Fibroblast of lung (primary cell): ENCODE results near the gene SERPINA10. TPM values are rescaled to one million over a fixed set of nuclear protein-coding genes. Genes with fewer than 3 reads are reported as not detected.

Experiments
- DNase-seq, 2 donors: peaks; one replicate each; pipeline versions ENCODE4 v3.0.0 to v3.0.0-alpha.2; 2010; ENCODE audit warnings: low read depth in 2 of 2
- H2AFZ ChIP-seq: 2 replicates; pipeline ENCODE4 v1.5.1; 2012; ENCODE audit warnings: low read length, control low read depth, inconsistent platforms
- H3K27ac ChIP-seq: 2 replicates; pipeline ENCODE4 v1.5.1; 2011; ENCODE audit warnings: low read length, control low read depth; ENCODE audit not compliant: insufficient read depth
- H3K27me3 ChIP-seq: 2 replicates; pipeline ENCODE4 v1.5.1; 2011; ENCODE audit warnings: mild to moderate bottlenecking, low read length; ENCODE audit not compliant: control insufficient read depth, insufficient read depth
- H3K36me3 ChIP-seq: 2 replicates; pipeline ENCODE4 v1.5.1; 2011; ENCODE audit warnings: low read length; ENCODE audit not compliant: control insufficient read depth, insufficient read depth
- H3K4me1 ChIP-seq: 2 replicates; pipeline ENCODE4 v1.5.1; 2011; ENCODE audit warnings: low read length; ENCODE audit not compliant: control insufficient read depth, insufficient read depth; ENCODE audit errors: extremely low read depth
- H3K4me2 ChIP-seq: 2 replicates; pipeline ENCODE4 v1.5.1; 2011; ENCODE audit warnings: low read length, control low read depth; ENCODE audit not compliant: insufficient read depth; ENCODE audit errors: extremely low read depth
- H3K4me3 ChIP-seq, 4 experiments: fragments of 200-600 bp in 1 of 4; sonication (generic) in 1 of 4; replicated peaks in 1 of 4; 2 replicates each; pipeline ENCODE4 v1.5.1; 2011 to 2016; ENCODE audit warnings: low read length in 4 of 4, low read depth in 3 of 4, mild to moderate bottlenecking in 3 of 4, control low read depth in 2 of 4, inconsistent platforms in 1 of 4, mixed read lengths in 1 of 4; ENCODE audit not compliant: insufficient read depth in 1 of 4; ENCODE audit errors: control extremely low read depth in 1 of 4
- H3K79me2 ChIP-seq: 2 replicates; pipeline ENCODE4 v1.5.1; 2012; ENCODE audit warnings: mild to moderate bottlenecking, low read length, inconsistent platforms; ENCODE audit not compliant: control insufficient read depth, insufficient read depth
- H3K9ac ChIP-seq: 2 replicates; pipeline ENCODE4 v1.5.1; 2011; ENCODE audit warnings: mild to moderate bottlenecking, low read length, control low read depth; ENCODE audit not compliant: insufficient read depth
- H3K9me3 ChIP-seq: 2 replicates; pipeline ENCODE4 v1.5.1; 2012; ENCODE audit warnings: low read depth, low read length; ENCODE audit not compliant: control insufficient read depth, insufficient read depth
- H4K20me1 ChIP-seq: 2 replicates; pipeline ENCODE4 v1.5.1; 2011; ENCODE audit warnings: low read length; ENCODE audit not compliant: control insufficient read depth, insufficient read depth; ENCODE audit errors: extremely low read depth
- EZH2 ChIP-seq: IDR thresholded peaks from 2 replicates; pipeline ENCODE4 v1.5.1; 2012; ENCODE audit warnings: low read length, control low read depth, mild to moderate bottlenecking; ENCODE audit errors: missing control alignments
- polyA plus RNA-seq, 2 donors: library from polyadenylated mRNA; depleted of rRNA in 1 of 2; stranded (reverse) in 1 of 2; unstranded in 1 of 2; fragments of >200 nt; gene quantifications; 2 replicates each; pipeline ENCODE4 v1.2.1, GENCODE V29; 2011 to 2012; ENCODE audit warnings: missing spikeins in 1 of 2
- total RNA-seq: library from RNA; depleted of rRNA; stranded (reverse); fragments of >200 nt; gene quantifications from 2 replicates; pipeline ENCODE4 v1.2.1, GENCODE V29; 2014
- TF ChIP-seq, protein P1 (sequence below), 2 donors: IDR thresholded peaks in 1 of 2; conservative IDR thresholded peaks in 1 of 2; 1 replicate in 1 of 2; 2 replicates in 1 of 2; pipeline ENCODE4 v1.5.1; 2011 to 2012; ENCODE audit warnings: low read length in 2 of 2, control low read depth in 1 of 2, inconsistent platforms in 1 of 2, low read depth in 1 of 2, mild to moderate bottlenecking in 1 of 2

The SERPINA10 gene
- total and polyA plus RNA-seq, 2 donors (not counting 1 experiment from before 2014, with no cell fraction given) = not detected

DNA sequence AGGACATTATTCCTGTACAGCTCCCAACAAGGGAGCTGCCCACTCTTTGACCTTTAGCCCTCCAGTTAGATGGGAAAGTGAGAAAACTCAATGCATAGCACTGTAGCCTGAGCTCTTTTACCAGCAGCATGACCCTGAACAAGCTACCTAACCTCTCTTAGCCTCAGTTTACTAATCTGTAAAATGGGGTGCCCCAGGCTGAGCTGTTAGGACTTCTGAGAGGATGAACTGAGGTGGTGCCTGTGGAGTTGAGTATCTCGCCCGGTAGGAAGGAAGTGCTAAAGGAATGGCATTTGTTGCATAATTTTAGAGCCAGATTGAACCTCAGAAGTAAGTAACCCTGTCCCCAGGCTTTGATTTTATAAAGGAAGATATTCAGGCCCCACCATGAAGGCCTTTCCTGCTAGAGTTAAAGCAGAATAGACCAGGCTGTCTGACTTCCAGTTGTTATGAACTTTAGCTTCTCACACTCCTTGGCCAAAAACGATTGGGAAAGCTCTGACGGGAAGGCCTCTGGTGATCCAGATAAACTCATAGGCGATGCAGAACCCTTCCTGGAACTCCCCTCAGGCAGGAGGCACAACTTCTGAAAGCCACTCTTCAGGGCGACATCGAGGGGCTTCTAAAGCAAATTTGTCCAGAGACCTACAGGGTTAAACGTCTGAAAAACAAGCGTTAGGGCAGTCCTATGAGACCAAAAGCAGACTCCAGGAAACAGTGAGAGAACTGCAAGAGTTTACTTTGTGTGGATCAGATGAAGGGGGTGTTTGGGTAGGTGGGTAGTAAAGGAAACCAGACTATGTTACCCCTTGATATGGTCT lies 2.5 kb upstream of the SERPINA10 start:
- H3K4me2 ChIP-seq = no peak overlapping the region
- H3K27me3 ChIP-seq = no peaks in the 10 kb centered on the region
- H3K9me3 ChIP-seq = no peaks in the 10 kb centered on the region
- TF ChIP-seq, protein P1, sequence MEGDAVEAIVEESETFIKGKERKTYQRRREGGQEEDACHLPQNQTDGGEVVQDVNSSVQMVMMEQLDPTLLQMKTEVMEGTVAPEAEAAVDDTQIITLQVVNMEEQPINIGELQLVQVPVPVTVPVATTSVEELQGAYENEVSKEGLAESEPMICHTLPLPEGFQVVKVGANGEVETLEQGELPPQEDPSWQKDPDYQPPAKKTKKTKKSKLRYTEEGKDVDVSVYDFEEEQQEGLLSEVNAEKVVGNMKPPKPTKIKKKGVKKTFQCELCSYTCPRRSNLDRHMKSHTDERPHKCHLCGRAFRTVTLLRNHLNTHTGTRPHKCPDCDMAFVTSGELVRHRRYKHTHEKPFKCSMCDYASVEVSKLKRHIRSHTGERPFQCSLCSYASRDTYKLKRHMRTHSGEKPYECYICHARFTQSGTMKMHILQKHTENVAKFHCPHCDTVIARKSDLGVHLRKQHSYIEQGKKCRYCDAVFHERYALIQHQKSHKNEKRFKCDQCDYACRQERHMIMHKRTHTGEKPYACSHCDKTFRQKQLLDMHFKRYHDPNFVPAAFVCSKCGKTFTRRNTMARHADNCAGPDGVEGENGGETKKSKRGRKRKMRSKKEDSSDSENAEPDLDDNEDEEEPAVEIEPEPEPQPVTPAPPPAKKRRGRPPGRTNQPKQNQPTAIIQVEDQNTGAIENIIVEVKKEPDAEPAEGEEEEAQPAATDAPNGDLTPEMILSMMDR (conservative IDR thresholded peaks at IDR 0.05 in 1 of 2, IDR thresholded peaks at IDR 0.05 in 1 of 2; ENCODE audit: low read depth in 1 of 2, low read length in 2 of 2) = no peak
- no peak for TF ChIP-seq EZH2
- H3K4me1 ChIP-seq = no peaks in the 10 kb centered on the region
- H3K36me3 ChIP-seq = no peaks in the 10 kb centered on the region
- no peak for DNase-seq
- H3K4me3 ChIP-seq = no peak overlapping the region
- H3K79me2 ChIP-seq = no peaks in the 10 kb centered on the region
- no peak overlapping the region for H3K27ac ChIP-seq
- no peaks in the 10 kb centered on the region for H4K20me1 ChIP-seq
- H3K9ac ChIP-seq = no peak overlapping the region
- H2AFZ ChIP-seq = no peak overlapping the region

DNA sequence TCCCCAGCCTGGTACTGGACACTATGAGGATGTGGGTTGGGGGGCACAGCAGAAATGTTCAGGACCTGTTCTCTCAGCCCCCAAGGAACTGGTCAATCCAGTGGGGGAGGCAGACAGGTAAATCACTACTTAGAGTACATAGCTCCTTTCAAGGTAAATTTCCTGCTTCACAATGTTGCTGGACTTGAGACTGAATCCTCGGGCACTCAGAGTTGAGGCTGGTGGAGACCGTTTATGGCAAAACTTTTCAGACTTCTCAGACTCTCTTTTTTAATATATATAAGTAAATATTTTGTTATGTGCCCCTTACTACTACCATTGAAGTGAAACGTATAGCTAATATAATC lies 483 bp upstream of the SERPINA10 start:
- no peaks in the 10 kb centered on the region for H3K79me2 ChIP-seq
- H2AFZ ChIP-seq = no peak overlapping the region
- H3K9me3 ChIP-seq = no peaks in the 10 kb centered on the region
- no peak for TF ChIP-seq EZH2
- TF ChIP-seq, protein P1 (conservative IDR thresholded peaks at IDR 0.05 in 1 of 2, IDR thresholded peaks at IDR 0.05 in 1 of 2; ENCODE audit: low read depth in 1 of 2, low read length in 2 of 2) = no peak
- H3K9ac ChIP-seq = no peak overlapping the region
- H3K4me3 ChIP-seq = no peak overlapping the region
- H3K36me3 ChIP-seq = no peaks in the 10 kb centered on the region
- DNase-seq = no peak
- no peaks in the 10 kb centered on the region for H3K4me1 ChIP-seq
- no peaks in the 10 kb centered on the region for H3K27me3 ChIP-seq
- no peak overlapping the region for H3K27ac ChIP-seq
- no peaks in the 10 kb centered on the region for H4K20me1 ChIP-seq
- no peak overlapping the region for H3K4me2 ChIP-seq

DNA sequence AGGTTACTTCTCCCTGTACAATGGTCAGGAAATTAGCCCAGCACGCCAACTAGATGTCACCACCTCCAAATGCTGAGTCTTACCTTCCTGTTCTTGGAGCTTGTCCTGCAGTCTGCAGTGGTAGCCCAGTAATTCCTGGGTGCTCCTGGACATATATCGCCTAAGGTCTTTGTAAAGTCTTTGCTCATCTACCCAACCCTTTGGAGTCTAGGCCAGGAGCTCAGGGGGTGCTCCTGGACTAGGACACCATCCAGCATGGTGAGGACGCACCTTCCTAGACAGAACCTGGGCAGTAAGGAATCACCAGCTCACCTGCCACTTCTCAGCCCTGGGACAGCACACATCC lies 569 bp downstream of the SERPINA10 start:
- DNase-seq = no peak
- Histone ChIP-seq H3K27me3 (no peaks in the 10 kb centered on the region), H3K9ac (no peak overlapping the region), H4K20me1 (no peaks in the 10 kb centered on the region), H3K4me3 (no peak overlapping the region), H3K27ac (no peak overlapping the region), H3K4me1 (no peaks in the 10 kb centered on the region), H3K9me3 (no peaks in the 10 kb centered on the region), H3K4me2 (no peak overlapping the region), H3K79me2 (no peaks in the 10 kb centered on the region), H2AFZ (no peak overlapping the region), H3K36me3 (no peaks in the 10 kb centered on the region)
- TF ChIP-seq, protein P1 (conservative IDR thresholded peaks at IDR 0.05 in 1 of 2, IDR thresholded peaks at IDR 0.05 in 1 of 2; ENCODE audit: low read depth in 1 of 2, low read length in 2 of 2) = no peak
- no peak for TF ChIP-seq EZH2
